Coronary artery (tissue), 2 donors: ENCODE results near the gene NAV2.

Experiments
- DNase-seq: peaks from one replicate; pipeline ENCODE4 v3.0.0-alpha.2; 2017; ENCODE audit warnings: low spot score
- H3K27ac ChIP-seq, 2 donors: fragments of 200-600 bp; sonication (generic); one replicate each; pipeline ENCODE4 v1.5.1; 2016 to 2019
- H3K4me3 ChIP-seq: fragments of 200-600 bp; sonication (generic); 2 replicates; pipeline ENCODE4 v1.5.1; 2016; ENCODE audit warnings: mild to moderate bottlenecking, moderate library complexity
- TF ChIP-seq, protein P1 (sequence below): fragments of 200-600 bp; sonication (generic); IDR thresholded peaks from one replicate; pipeline ENCODE4 v1.5.1; 2019; ENCODE audit warnings: antibody characterized with exemption

Gene NAV2

DNA sequence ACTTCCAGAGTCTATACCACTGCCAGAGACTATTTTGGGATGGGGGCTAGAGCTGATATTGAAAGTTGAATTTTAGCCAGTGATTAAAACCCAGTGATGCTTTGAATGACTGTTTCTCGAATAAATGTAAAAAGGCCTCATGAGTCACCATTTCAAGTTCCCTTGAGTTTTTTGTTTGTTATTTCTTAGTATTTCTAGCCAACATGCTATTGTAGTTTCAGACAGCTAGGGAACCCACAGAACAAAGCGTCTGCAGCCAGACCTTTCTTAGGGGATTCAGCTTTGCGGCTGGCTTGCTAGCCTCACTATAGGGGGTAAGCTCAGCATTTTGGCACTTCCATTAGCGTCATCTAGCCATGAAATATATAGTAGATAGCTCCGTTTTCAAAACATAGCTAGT is 381.1 kb downstream of the NAV2 start:
- no peak for DNase-seq
- H3K27ac ChIP-seq = peak overlapping the region; percentile 43 to 52
- no peak overlapping the region for H3K4me3 ChIP-seq
- TF ChIP-seq, protein P1, sequence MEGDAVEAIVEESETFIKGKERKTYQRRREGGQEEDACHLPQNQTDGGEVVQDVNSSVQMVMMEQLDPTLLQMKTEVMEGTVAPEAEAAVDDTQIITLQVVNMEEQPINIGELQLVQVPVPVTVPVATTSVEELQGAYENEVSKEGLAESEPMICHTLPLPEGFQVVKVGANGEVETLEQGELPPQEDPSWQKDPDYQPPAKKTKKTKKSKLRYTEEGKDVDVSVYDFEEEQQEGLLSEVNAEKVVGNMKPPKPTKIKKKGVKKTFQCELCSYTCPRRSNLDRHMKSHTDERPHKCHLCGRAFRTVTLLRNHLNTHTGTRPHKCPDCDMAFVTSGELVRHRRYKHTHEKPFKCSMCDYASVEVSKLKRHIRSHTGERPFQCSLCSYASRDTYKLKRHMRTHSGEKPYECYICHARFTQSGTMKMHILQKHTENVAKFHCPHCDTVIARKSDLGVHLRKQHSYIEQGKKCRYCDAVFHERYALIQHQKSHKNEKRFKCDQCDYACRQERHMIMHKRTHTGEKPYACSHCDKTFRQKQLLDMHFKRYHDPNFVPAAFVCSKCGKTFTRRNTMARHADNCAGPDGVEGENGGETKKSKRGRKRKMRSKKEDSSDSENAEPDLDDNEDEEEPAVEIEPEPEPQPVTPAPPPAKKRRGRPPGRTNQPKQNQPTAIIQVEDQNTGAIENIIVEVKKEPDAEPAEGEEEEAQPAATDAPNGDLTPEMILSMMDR = no peak

DNA sequence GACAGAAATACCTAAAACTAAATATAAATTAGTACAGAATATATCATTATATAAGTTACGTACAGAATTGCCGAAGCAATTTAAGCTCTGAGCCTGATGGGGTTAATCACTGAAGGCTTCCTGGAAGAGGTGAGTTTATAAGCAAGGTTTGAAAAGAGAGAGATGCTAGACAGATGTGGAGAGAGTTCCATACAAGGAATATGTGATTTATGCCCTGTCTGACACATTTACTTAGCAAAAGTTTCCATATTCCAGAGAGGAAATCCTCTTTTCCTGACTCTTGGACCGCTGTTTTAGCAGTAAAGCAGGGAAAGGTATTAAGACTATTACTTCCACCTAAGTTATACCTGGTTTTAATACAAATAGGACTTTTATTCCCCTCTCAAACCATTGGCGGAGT is 382.6 kb downstream of the NAV2 start:
- Histone ChIP-seq H3K27ac (peak overlapping the region in 1 of 2 donors; percentile 79), H3K4me3 (no peak overlapping the region)
- DNase-seq = no peak
- TF ChIP-seq, protein P1 = no peak

DNA sequence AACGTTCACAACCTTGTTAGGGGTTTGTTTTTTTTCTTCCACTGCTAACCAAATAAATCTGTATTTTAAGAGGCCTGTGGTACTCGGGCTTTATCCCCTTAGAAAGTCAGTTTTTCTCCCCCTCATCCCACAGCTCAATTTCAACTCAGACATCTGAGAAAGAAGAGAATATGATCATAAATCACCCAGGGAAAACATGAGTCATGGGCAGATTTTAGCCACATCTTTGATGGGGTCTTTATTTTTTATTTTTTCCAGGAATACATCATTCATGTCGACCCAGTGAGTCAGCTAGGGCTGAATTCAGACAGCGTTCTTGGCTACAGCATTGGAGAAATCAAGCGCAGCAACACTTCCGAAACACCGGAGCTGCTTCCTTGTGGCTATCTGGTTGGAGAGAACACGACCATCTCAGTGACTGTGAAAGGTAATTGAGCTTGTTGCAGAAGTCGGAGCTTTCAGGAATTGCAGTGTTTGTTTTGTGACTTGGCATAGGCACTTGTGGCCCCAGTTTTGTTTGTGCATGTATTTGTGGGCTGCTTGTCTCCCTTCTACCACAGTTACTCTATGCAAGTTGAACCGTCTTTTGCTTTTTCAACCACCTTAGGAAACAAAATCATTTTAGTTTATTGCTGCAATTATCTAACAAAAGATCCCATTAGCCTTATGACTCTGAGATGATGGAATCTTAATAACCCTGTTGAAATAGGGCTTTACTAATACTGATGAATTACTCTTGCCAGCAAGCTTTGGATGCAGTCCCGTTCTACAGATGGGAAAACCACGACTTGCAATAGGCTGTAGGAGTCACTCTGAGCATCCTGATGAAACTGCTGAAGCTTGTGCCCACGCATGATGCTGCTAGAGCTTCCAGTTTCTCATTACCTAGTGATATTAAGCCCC is 384.9 kb downstream of the NAV2 start:
- Histone ChIP-seq H3K4me3 (no peak overlapping the region), H3K27ac (peak overlapping the region; percentile 53 to 79)
- DNase-seq = no peak
- TF ChIP-seq, protein P1 = no peak

DNA sequence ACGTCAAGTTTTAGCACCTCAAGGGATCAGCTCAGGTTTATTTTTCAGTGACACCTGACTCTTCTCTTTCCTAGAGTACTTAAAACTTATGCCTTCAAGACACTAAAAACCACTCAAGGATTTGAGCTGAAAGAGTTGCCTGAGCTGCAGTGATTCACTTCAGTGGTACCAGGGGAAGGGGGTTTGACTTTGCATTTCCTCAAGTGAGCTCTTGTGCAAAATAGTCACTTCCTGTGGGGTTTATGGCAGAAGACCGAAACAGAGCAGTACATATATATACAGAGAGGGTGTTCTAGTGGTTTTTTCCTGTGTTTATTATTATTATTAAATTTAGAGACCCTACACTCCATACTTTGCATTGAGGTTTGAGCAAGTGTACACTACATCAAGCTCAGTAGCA is 386.9 kb downstream of the NAV2 start:
- Histone ChIP-seq H3K27ac (no peak overlapping the region), H3K4me3 (no peak overlapping the region)
- no peak for DNase-seq
- TF ChIP-seq, protein P1 = no peak

DNA sequence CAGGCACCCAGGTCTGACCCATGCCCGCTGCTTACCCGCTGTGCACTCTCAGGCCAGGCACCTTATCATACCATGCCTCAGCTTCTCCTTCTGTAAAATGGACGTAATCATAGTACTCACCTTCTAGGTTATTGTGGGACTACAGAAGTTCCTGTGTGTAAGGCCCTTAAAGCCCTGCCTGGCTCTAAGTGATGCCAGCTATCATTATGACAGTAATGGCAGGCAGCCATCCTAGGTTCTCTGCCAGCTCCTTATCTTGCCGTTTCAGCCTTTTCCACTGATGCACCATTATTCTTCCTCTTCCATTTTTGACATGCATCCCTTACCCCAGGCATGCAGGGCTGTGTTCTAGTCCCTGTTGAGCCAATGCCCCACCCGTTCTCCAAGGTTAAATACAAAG is 389.8 kb downstream of the NAV2 start:
- peak; percentile 49 for DNase-seq
- H3K27ac ChIP-seq = no peak overlapping the region

DNA sequence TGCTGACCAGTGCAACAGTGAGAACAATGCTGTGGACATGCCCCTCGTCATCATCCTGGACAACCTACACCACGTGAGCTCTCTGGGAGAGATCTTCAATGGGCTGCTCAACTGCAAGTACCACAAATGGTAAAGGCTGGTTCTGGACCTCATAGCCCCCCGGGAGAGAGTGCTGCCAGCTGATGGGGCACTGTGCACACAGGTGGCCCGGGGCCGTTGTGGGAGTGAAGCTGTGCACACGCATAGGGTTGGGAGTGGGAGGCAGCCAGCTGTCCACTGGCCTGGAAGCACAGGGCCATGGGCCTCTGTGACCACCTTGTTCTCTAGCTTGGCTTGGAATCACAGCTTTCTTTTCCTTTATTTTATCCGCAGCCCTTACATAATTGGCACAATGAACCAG is 390.6 kb downstream of the NAV2 start:
- Histone ChIP-seq H3K4me3 (no peak overlapping the region), H3K27ac (no peak overlapping the region)
- DNase-seq = peak; percentile 60
- TF ChIP-seq, protein P1 = no peak

More for the DNA sequence above, 389.8 kb downstream of the NAV2 start:
- TF ChIP-seq, protein P1 = no peak
- no peak overlapping the region for H3K4me3 ChIP-seq

DNA sequence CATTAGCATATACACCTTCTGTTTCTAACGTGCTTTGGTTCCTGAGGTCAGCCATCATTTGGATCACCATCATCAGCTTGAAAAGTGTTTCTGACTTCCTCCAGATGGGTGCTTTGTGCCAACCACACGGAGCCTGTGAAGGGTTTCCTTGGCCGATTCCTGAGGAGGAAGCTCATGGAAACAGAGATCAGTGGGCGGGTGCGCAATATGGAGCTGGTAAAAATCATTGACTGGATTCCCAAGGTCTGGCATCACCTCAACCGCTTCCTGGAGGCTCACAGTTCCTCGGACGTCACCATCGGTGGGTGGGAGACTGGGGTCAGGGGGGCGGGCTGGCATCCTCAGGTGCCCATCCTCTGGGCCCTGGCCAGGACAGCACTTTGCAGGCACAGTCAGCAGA is 392.8 kb downstream of the NAV2 start:
- no peak overlapping the region for H3K4me3 ChIP-seq
- TF ChIP-seq, protein P1 = no peak
- no peak for DNase-seq
- no peak overlapping the region for H3K27ac ChIP-seq
